ENCODE measurements around the gene EBNA1BP2.
"Not testable (repeated sequence)": the region's sequence is repeated elsewhere in the genome, so short reads cannot be mapped to it uniquely, and the experiment has no call there.

EBNA1BP2 gene

GRCh38 chr1:43171312-43171875 is 696 bp downstream of the EBNA1BP2 start:
- DNase-seq, result no peak

GRCh38 chr1:43165765-43166164 is 6.3 kb downstream of the EBNA1BP2 start:
- no peak for DNase-seq

- DNase-seq, result no peak
Measured at GRCh38 chr1:43165162-43165561, 6.9 kb downstream of the EBNA1BP2 start.

- no peak for DNase-seq
Measured at GRCh38 chr1:43156026-43156425, 16.1 kb downstream of the EBNA1BP2 start.

- DNase-seq, result no peak
Measured at GRCh38 chr1:43153443-43153842, 18.6 kb downstream of the EBNA1BP2 start.

GRCh38 chr1:43152866-43153265 is 19.2 kb downstream of the EBNA1BP2 start:
- DNase-seq, result no peak

- no peak for DNase-seq
Measured at GRCh38 chr1:43149889-43150288, 22.2 kb downstream of the EBNA1BP2 start.

GRCh38 chr1:43147625-43148327 is 24.3 kb downstream of the EBNA1BP2 start:
- peak; percentile 46 for DNase-seq

- no peak for DNase-seq
Measured at GRCh38 chr1:43144237-43144636, 27.9 kb downstream of the EBNA1BP2 start.

GRCh38 chr1:43143441-43143888 is 28.6 kb downstream of the EBNA1BP2 start:
- peak; percentile 20 for DNase-seq

- DNase-seq, result no peak
Measured at GRCh38 chr1:43140583-43140982, 31.5 kb downstream of the EBNA1BP2 start.

GRCh38 chr1:43140010-43140409 is 32.1 kb downstream of the EBNA1BP2 start:
- DNase-seq, result no peak

GRCh38 chr1:43139295-43139694 is 32.8 kb downstream of the EBNA1BP2 start:
- not testable (repeated sequence) for DNase-seq

- DNase-seq, result no peak
Measured at GRCh38 chr1:43137445-43138052, 34.5 kb downstream of the EBNA1BP2 start.

GRCh38 chr1:43135857-43136781 is 36.0 kb downstream of the EBNA1BP2 start:
- no peak for DNase-seq

- DNase-seq, result no peak
Measured at GRCh38 chr1:43134640-43135039, 37.5 kb downstream of the EBNA1BP2 start.

- no peak for DNase-seq
Measured at GRCh38 chr1:43134068-43134467, 38.0 kb downstream of the EBNA1BP2 start.

- no peak for DNase-seq
Measured at GRCh38 chr1:43129426-43129825, 42.7 kb downstream of the EBNA1BP2 start.

- no peak for DNase-seq
Measured at GRCh38 chr1:43128816-43129215, 43.3 kb downstream of the EBNA1BP2 start.

- DNase-seq, result no peak
Measured at GRCh38 chr1:43123031-43123430, 49.1 kb downstream of the EBNA1BP2 start.

- DNase-seq, result no peak
Measured at GRCh38 chr1:43121256-43121900, 50.7 kb downstream of the EBNA1BP2 start.

GRCh38 chr1:43119928-43120586 is 52.0 kb downstream of the EBNA1BP2 start:
- DNase-seq, result not testable (repeated sequence)
